GM12872 (cell line): ENCODE results near the gene SOX2.

ENCODE experiments used
- CTCF ChIP-seq: IDR thresholded peaks from 3 replicates; pipeline ENCODE4 v1.5.1; 2011; ENCODE audit warnings: low read depth, mild to moderate bottlenecking, low read length, moderate library complexity; ENCODE audit not compliant: insufficient read depth

The SOX2 gene

GRCh38 chr3:181719991-181720680 lies 8.4 kb downstream of the SOX2 start:
- TF ChIP-seq CTCF, result no peak

GRCh38 chr3:181721046-181721875 lies 9.5 kb downstream of the SOX2 start:
- no peak for TF ChIP-seq CTCF

- no peak for TF ChIP-seq CTCF
These were observed 10.4 kb downstream of the SOX2 start for GRCh38 chr3:181722156-181722555.

- TF ChIP-seq CTCF, result no peak
These were observed 11.2 kb downstream of the SOX2 start for GRCh38 chr3:181722766-181723425.

- TF ChIP-seq CTCF, result no peak
These were observed 12.0 kb downstream of the SOX2 start for GRCh38 chr3:181723625-181724191.

GRCh38 chr3:181724192-181724965 lies 12.7 kb downstream of the SOX2 start:
- no peak for TF ChIP-seq CTCF
